GM12878 (cell line): ENCODE results near the gene CEP83. TPM values are rescaled to one million over a fixed set of nuclear protein-coding genes. Genes with fewer than 3 reads are reported as not detected.

Source experiments
- ATAC-seq: fragments of 200-7000 bp; cut with Tn5 transposase; 3 replicates; pipeline ENCODE4 v1.9.1; 2020; ENCODE audit warnings: mild to moderate bottlenecking, moderate library complexity
- BruUV-seq: library from RNA; stranded (reverse); fragments of 400-500 nt; replicated peaks from 2 replicates; lab custom pipeline; 2021; lab: Mats Ljungman, UMichigan
- CTCF ChIA-PET: fragments of 300-600 bp; sonication (Branson Sonifier 250); formaldehyde crosslinking; extraction: SDS; loops from one replicate; lab custom pipeline; 2021; ENCODE audit warnings: inconsistent platforms; lab: Yijun Ruan, JAX
- POLR2A ChIA-PET: fragments of 350-600 bp; formaldehyde crosslinking; extraction: SDS; loops from one replicate; lab custom pipeline; 2021; ENCODE audit warnings: inconsistent platforms; lab: Charles Lee
- RAD21 ChIA-PET: fragments of 300-600 bp; sonication (Branson Sonifier 250); formaldehyde crosslinking; loops from one replicate; lab custom pipeline; 2023; ENCODE audit warnings: antibody characterized with exemption; ENCODE audit not compliant: unreplicated experiment; lab: Charles Lee
- SMC1A ChIA-PET: fragments of 300-600 bp; sonication (Branson Sonifier 250); formaldehyde crosslinking; loops from one replicate; lab custom pipeline; 2023; ENCODE audit not compliant: unreplicated experiment, uncharacterized antibody; lab: Charles Lee
- DNase-seq: peaks from one replicate; pipeline ENCODE4 v3.0.0-alpha.2; 2011; ENCODE audit warnings: low read depth, low spot score
- FAIRE-seq: peaks from 3 replicates; lab custom pipeline; 2011; peaks lifted over from hg19 to GRCh38; lab: Jason Lieb, UNC
- H2AFZ ChIP-seq: 2 replicates; pipeline ENCODE4 v1.6.0; 2011; ENCODE audit warnings: low read depth, low read length, control low read depth; ENCODE audit not compliant: control insufficient read depth
- H3K27ac ChIP-seq: 2 replicates; pipeline ENCODE4 v1.5.1; 2011; ENCODE audit warnings: control low read depth; ENCODE audit not compliant: control insufficient read depth, insufficient read depth
- H3K27me3 ChIP-seq, 2 experiments: replicated peaks in 1 of 2; 2 replicates each; pipeline versions ENCODE4 v1.6.0 to v1.6.1; 2011; ENCODE audit warnings: low read length in 1 of 2; ENCODE audit not compliant: control insufficient read depth in 2 of 2, insufficient read depth in 2 of 2
- H3K36me3 ChIP-seq, 2 experiments: 2 replicates each; pipeline ENCODE4 v1.5.1; 2011; ENCODE audit warnings: low read length in 1 of 2; ENCODE audit not compliant: control insufficient read depth in 2 of 2, insufficient read depth in 2 of 2
- H3K4me1 ChIP-seq: 2 replicates; pipeline ENCODE4 v1.6.1; 2011; ENCODE audit warnings: mild to moderate bottlenecking, low read length, moderate library complexity, mixed read lengths; ENCODE audit not compliant: control insufficient read depth, insufficient read depth
- H3K4me2 ChIP-seq: 2 replicates; pipeline ENCODE4 v1.6.0; 2011; ENCODE audit warnings: control low read depth; ENCODE audit not compliant: control insufficient read depth, insufficient read depth
- H3K4me3 ChIP-seq: fragments of 200-600 bp; sonication (generic); 2 replicates; pipeline ENCODE4 v1.5.1; 2016
- H3K79me2 ChIP-seq: 2 replicates; pipeline ENCODE4 v1.6.0; 2011; ENCODE audit warnings: low read length; ENCODE audit not compliant: control insufficient read depth, insufficient read depth
- H3K9ac ChIP-seq: 2 replicates; pipeline ENCODE4 v1.8.0; 2011; ENCODE audit warnings: low read length, control low read depth, mixed read lengths; ENCODE audit not compliant: control insufficient read depth, insufficient read depth
- H3K9me3 ChIP-seq: replicated peaks from 3 replicates; pipeline ENCODE4 v1.5.1; 2011; ENCODE audit warnings: mild to moderate bottlenecking, low read length; ENCODE audit not compliant: control insufficient read depth, insufficient read depth
- H4K20me1 ChIP-seq: 2 replicates; pipeline ENCODE4 v1.6.0; 2011; ENCODE audit not compliant: control insufficient read depth, insufficient read depth
- CBFB ChIP-seq: IDR thresholded peaks from 2 replicates; pipeline ENCODE4 v1.6.1; 2016; ENCODE audit warnings: antibody characterized with exemption, low read depth
- CBX5 ChIP-seq: sonication (generic); IDR thresholded peaks from 2 replicates; pipeline ENCODE4 v1.6.1; 2016; ENCODE audit warnings: low read depth, moderate library complexity, mild to moderate bottlenecking, inconsistent platforms
- DPF2 ChIP-seq: fragments of 450-650 bp; IDR thresholded peaks from 2 replicates; pipeline ENCODE4 v1.6.1; 2017; ENCODE audit warnings: mild to moderate bottlenecking
- FOS ChIP-seq: IDR thresholded peaks from 3 replicates; pipeline ENCODE4 v1.6.1; 2011; ENCODE audit warnings: borderline replicate concordance; ENCODE audit not compliant: insufficient read length; ENCODE audit errors: extremely low read depth
- IKZF2 ChIP-seq, 2 experiments: fragments of 450-650 bp; IDR thresholded peaks; 2 replicates each; pipeline ENCODE4 v1.6.1; 2017; ENCODE audit warnings: mild to moderate bottlenecking in 2 of 2, moderate library complexity in 2 of 2
- KAT2A ChIP-seq: conservative IDR thresholded peaks from 2 replicates; pipeline ENCODE4 v1.6.1; 2011; ENCODE audit warnings: low read depth, low read length; ENCODE audit not compliant: control insufficient read depth
- MYC ChIP-seq: IDR thresholded peaks from 2 replicates; pipeline ENCODE4 v1.6.1; 2011; ENCODE audit warnings: mild to moderate bottlenecking, low read length, moderate library complexity, inconsistent platforms; ENCODE audit not compliant: insufficient read depth, insufficient replicate concordance, insufficient read length, severe bottlenecking
- NR2F1 ChIP-seq: fragments of 450-650 bp; conservative IDR thresholded peaks from 2 replicates; pipeline ENCODE4 v1.6.1; 2017; ENCODE audit warnings: mild to moderate bottlenecking
- SIN3A ChIP-seq: IDR thresholded peaks from 2 replicates; pipeline ENCODE4 v1.6.1; 2012; ENCODE audit warnings: low read depth, low read length, improper control_type of control experiment
- SMAD5 ChIP-seq: IDR thresholded peaks from 2 replicates; pipeline ENCODE4 v1.6.1; 2016; ENCODE audit warnings: antibody characterized with exemption, low read depth
- SMARCA5 ChIP-seq: fragments of 450-650 bp; IDR thresholded peaks from 2 replicates; pipeline ENCODE4 v1.6.1; 2017; ENCODE audit warnings: mild to moderate bottlenecking
- YY1 ChIP-seq: IDR thresholded peaks from 2 replicates; pipeline ENCODE4 v1.6.1; 2011; ENCODE audit warnings: low read depth, mild to moderate bottlenecking, low read length
- WGBS: methylation state at CpG from one replicate; pipeline ENCODE4 v1.1.6; 2016; ENCODE audit warnings: low lambda C conversion rate; ENCODE audit not compliant: insufficient replicate concordance, insufficient coverage; ENCODE audit errors: missing lambda C conversion rate; 5-methylcytosine and 5-hydroxymethylcytosine counted together
- in situ Hi-C: fragments of 300-500 bp; cut with MboI; formaldehyde crosslinking; loops from 9 replicates; pipeline ENCODE4 v1.14.3; 2018; ENCODE audit warnings: mixed read lengths
- intact Hi-C: fragments of 100-400 bp; cut with micrococcal nuclease; formaldehyde crosslinking; loops from one replicate; pipeline ENCODE4 v1.14.2; 2022; ENCODE audit not compliant: unreplicated experiment
- polyA plus RNA-seq, 11 experiments: library from polyadenylated mRNA; depleted of rRNA in 4 of 11; unstranded in 6 of 11; stranded (reverse) in 5 of 11; fragments of >200 nt; fragmentation: Nextera tagmentation in 4 of 11; fragmentation: Illumina TruSeq in 1 of 11; extraction: Ambion mirVana in 4 of 11; extraction: Trizol in 1 of 11; gene quantifications; 1 replicate in 1 of 11; 2 replicates in 10 of 11; pipeline versions ENCODE4 v1.2.1 to v1.2.3, GENCODE V29; 2011 to 2016; ENCODE audit warnings: inconsistent platforms in 2 of 11, missing spikeins in 2 of 11, low read depth in 1 of 11
- total RNA-seq, 4 experiments: library from RNA; depleted of rRNA in 3 of 4; stranded (reverse); fragments of >200 nt in 3 of 4; fragmentation: Illumina TruSeq in 1 of 4; extraction: Trizol in 1 of 4; gene quantifications; 2 replicates each; pipeline versions ENCODE4 v1.2.1 to v1.2.3, GENCODE V29; 2013 to 2021
- TF ChIP-seq, protein P1 (sequence below): fragments of 450-650 bp; IDR thresholded peaks from 2 replicates; pipeline ENCODE4 v1.6.1; 2017; ENCODE audit warnings: mild to moderate bottlenecking, moderate library complexity
- TF ChIP-seq, protein P2 (sequence below): IDR thresholded peaks from 2 replicates; pipeline ENCODE4 v1.6.1; 2011; ENCODE audit warnings: low read depth, mild to moderate bottlenecking, low read length, moderate library complexity, borderline replicate concordance; ENCODE audit errors: extremely low read depth
- TF ChIP-seq, protein P3 (sequence below): fragments of 450-650 bp; IDR thresholded peaks from 2 replicates; pipeline ENCODE4 v1.6.1; 2017; ENCODE audit warnings: mild to moderate bottlenecking, low read depth, inconsistent platforms; ENCODE audit not compliant: poor library complexity, severe bottlenecking
- TF ChIP-seq, protein P4 (sequence below): IDR thresholded peaks from 2 replicates; pipeline ENCODE4 v1.6.1; 2012; ENCODE audit warnings: low read depth, low read length, improper control_type of control experiment

The CEP83 gene
- total and polyA plus RNA-seq, 10 of the 15 experiments (the other 5 are each of a cell fraction or from before 2014, with no cell fraction given): 4.3 to 39.0 (median 22.5) TPM

DNA sequence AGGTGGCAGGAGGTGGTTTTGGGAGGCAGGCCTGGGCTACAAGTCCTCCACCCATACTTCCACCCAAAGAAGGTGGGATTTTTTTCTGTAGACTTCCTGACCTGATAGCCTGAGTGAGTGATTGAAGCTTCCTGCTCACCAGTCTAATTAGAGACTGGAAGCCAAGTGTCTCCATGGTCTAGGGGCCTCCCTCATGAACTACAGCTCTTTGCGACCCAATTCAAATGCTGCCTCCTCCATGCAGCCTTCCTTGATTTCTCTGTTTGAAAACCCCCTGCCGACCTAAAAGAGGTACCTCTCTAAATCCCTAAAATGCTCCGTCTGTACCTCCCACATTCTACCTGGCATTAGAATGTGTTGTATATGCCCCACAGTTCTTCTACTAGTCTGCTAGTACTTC lies 186.4 kb downstream of the CEP83 start:
- 97% methylated on average over 3 of the region's 3 CpGs for WGBS
- no peak for ATAC-seq
- in situ Hi-C loops (no loop called here), intact Hi-C loops (no loop called here)
- no peak for FAIRE-seq
- Histone ChIP-seq H3K4me1 (peaks cover 37% of the 10 kb centered on the region), H3K9ac (no peak overlapping the region), H3K4me2 (no peak overlapping the region), H3K9me3 (no peaks in the 10 kb centered on the region), H4K20me1 (no peaks in the 10 kb centered on the region), H3K36me3 (peaks cover 3 to 15% of the 10 kb centered on the region in 2 experiments; a peak in 3 of 4 replicates), H2AFZ (no peak overlapping the region), H3K27me3 (no peaks in the 10 kb centered on the region), H3K27ac (no peak overlapping the region), H3K79me2 (no peaks in the 10 kb centered on the region), H3K4me3 (no peak overlapping the region)
- CTCF ChIA-PET: no interaction called here
- no TSS peak for BruUV-seq
- RAD21 ChIA-PET: interaction anchor here (0.6 to 1.6 kb wide), 4 partner anchors 10 to 651 kb away, joined by 3 to 6 read pairs (median 4); no protein-coding TSS in a partner anchor
- no peak for DNase-seq
- no peak for TF ChIP-seq CBX5
- no peak for TF ChIP-seq KAT2A
- TF ChIP-seq, protein P1, sequence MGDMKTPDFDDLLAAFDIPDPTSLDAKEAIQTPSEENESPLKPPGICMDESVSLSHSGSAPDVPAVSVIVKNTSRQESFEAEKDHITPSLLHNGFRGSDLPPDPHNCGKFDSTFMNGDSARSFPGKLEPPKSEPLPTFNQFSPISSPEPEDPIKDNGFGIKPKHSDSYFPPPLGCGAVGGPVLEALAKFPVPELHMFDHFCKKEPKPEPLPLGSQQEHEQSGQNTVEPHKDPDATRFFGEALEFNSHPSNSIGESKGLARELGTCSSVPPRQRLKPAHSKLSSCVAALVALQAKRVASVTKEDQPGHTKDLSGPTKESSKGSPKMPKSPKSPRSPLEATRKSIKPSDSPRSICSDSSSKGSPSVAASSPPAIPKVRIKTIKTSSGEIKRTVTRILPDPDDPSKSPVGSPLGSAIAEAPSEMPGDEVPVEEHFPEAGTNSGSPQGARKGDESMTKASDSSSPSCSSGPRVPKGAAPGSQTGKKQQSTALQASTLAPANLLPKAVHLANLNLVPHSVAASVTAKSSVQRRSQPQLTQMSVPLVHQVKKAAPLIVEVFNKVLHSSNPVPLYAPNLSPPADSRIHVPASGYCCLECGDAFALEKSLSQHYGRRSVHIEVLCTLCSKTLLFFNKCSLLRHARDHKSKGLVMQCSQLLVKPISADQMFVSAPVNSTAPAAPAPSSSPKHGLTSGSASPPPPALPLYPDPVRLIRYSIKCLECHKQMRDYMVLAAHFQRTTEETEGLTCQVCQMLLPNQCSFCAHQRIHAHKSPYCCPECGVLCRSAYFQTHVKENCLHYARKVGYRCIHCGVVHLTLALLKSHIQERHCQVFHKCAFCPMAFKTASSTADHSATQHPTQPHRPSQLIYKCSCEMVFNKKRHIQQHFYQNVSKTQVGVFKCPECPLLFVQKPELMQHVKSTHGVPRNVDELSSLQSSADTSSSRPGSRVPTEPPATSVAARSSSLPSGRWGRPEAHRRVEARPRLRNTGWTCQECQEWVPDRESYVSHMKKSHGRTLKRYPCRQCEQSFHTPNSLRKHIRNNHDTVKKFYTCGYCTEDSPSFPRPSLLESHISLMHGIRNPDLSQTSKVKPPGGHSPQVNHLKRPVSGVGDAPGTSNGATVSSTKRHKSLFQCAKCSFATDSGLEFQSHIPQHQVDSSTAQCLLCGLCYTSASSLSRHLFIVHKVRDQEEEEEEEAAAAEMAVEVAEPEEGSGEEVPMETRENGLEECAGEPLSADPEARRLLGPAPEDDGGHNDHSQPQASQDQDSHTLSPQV: no peak
- TF ChIP-seq SMARCA5: no peak
- TF ChIP-seq IKZF2 (IDR thresholded peaks at IDR 0.05): no peak
- no peak for TF ChIP-seq SMAD5
- TF ChIP-seq, protein P2, sequence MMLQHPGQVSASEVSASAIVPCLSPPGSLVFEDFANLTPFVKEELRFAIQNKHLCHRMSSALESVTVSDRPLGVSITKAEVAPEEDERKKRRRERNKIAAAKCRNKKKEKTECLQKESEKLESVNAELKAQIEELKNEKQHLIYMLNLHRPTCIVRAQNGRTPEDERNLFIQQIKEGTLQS: no peak
- TF ChIP-seq NR2F1: no peak
- no peak for TF ChIP-seq CBFB
- TF ChIP-seq SIN3A: no peak
- TF ChIP-seq, protein P3, sequence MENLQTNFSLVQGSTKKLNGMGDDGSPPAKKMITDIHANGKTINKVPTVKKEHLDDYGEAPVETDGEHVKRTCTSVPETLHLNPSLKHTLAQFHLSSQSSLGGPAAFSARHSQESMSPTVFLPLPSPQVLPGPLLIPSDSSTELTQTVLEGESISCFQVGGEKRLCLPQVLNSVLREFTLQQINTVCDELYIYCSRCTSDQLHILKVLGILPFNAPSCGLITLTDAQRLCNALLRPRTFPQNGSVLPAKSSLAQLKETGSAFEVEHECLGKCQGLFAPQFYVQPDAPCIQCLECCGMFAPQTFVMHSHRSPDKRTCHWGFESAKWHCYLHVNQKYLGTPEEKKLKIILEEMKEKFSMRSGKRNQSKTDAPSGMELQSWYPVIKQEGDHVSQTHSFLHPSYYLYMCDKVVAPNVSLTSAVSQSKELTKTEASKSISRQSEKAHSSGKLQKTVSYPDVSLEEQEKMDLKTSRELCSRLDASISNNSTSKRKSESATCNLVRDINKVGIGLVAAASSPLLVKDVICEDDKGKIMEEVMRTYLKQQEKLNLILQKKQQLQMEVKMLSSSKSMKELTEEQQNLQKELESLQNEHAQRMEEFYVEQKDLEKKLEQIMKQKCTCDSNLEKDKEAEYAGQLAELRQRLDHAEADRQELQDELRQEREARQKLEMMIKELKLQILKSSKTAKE: no peak
- TF ChIP-seq FOS: no peak
- no peak for TF ChIP-seq YY1
- TF ChIP-seq, protein P4, sequence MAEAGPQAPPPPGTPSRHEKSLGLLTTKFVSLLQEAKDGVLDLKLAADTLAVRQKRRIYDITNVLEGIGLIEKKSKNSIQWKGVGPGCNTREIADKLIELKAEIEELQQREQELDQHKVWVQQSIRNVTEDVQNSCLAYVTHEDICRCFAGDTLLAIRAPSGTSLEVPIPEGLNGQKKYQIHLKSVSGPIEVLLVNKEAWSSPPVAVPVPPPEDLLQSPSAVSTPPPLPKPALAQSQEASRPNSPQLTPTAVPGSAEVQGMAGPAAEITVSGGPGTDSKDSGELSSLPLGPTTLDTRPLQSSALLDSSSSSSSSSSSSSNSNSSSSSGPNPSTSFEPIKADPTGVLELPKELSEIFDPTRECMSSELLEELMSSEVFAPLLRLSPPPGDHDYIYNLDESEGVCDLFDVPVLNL: no peak
- no peak for TF ChIP-seq MYC
- TF ChIP-seq DPF2: no peak
- POLR2A ChIA-PET: interaction anchor here (0.6 to 1.0 kb wide), 3 partner anchors 10 to 1464 kb away, joined by 3 to 8 read pairs (median 6); no protein-coding TSS in a partner anchor
- SMC1A ChIA-PET: interaction anchor here (0.7 to 2.3 kb wide), 8 partner anchors 10 to 122 kb away, joined by 3 to 10 read pairs (median 4); no protein-coding TSS in a partner anchor
